HG03039 (cell line): ENCODE results near the gene PIP5K1B.

Experiments used
- ATAC-seq: cut with Tn5 transposase; IDR thresholded peaks from one replicate; pipeline ENCODE4 v1.9.1; 2021; ENCODE audit warnings: mild to moderate bottlenecking, moderate library complexity; ENCODE audit not compliant: unreplicated experiment

Gene PIP5K1B

GRCh38 chr9:68947842-68948569 is 243.0 kb downstream of the PIP5K1B start:
- no peak for ATAC-seq

DNA sequence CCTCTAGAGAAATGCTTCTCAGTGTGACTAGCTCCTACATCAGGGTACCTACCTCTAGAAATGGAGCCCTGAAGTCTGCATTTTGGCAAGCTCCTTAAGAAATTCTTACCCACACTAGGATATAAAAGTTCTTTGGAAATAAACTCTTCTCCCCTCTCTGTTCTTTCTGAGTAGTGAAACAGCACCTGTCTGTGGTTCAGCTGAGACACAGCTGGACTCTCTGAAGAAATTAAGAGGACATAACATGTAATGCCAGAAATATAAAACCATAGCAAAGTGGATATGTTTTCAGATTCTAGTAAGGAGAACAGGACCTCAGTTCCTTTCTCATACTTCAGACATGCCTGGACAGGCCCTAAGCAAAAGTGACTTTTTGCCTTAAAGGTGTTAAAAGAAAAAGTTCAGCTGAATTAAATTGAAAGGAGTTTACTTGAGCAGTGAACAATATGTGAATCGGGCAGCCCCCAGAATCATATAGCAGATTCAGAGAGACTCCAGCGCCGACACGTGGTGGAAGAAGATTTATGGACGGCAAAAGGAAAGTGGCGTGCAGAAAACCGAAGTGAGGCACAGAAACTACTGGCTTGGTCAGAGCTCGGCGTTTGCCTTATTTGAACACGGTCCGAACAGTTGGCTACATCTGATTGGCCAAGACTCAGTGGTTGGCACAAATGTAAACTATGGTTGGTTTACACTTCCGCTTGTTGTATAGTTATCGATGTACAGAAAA is 244.4 kb downstream of the PIP5K1B start:
- ATAC-seq = no peak

DNA sequence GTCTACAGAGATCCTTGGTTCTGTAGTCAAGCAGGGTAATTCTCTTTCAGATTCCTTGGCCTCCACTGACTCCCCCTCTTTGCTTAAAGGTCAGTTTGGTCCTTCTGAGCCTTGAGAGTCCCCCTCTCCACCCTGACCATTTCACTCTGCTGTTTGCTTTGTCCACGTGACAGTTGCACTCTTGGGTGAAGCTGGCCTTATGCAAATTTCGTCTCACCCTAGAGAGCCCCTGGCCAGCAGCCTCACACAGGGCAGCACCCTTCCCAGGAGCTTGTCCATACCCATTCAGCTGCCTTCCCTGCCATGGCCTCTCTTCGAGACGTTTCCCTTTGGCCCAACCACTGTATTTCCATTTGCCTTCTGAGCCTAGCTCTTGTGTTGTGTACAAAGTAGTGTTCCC is 245.1 kb downstream of the PIP5K1B start:
- ATAC-seq = no peak

DNA sequence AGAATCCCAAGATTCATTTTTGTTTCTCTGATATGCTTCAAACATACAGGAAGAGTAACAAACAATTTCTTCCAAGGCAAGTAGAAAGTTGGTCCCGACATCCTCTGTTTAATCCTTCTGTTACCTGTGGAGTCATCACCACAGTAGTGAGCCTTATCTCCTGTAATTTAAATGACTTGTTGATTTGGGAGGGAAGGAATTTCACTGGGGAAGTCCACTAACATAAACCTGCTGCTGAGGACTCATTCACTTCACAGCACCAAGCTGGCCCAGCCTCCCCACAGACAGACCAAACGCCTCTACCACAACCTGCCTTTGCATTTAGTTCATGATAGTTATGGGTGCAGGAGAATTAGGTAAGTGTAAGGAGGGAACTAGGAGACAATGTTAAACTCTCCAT is 245.6 kb downstream of the PIP5K1B start:
- no peak for ATAC-seq

DNA sequence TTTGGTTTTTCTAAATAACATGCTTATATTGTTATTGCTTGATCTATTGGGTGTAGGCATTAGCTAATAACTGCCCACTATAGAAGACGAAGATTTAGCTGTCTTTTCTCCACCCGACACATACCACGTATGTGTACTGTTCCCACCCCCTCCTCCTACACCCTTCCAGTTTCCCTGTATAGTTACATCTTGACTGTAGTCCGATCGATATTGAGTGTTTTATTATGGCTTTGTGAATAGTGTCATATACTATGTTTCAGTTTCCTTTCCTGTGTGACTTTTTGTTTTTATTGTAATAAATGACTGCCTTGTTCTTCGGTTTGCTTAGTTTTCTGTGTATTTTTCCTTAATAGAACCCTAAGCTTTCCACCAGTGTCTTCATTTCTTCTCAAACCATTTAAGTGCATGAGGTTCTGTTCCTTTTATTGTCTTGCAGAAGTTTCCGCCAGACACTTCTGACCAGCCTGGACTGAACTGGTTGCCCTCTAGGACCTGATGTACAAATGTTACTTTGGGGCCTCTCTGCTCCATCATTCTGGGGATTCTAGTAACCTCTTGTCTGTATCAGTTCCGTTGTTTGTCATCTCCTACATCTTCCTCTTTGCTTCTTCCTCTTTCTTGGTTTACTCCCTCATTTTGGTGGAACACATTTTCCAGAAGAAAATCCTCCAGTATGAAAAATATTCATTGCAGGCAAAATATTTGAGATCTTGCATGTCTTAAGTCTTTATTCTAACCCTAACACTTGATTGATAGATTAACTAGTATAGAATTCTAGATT is 247.0 kb downstream of the PIP5K1B start:
- ATAC-seq = peak; percentile 50

- ATAC-seq = no peak
Observed at GRCh38 chr9:68953771-68954170, 248.7 kb downstream of the PIP5K1B start.

DNA sequence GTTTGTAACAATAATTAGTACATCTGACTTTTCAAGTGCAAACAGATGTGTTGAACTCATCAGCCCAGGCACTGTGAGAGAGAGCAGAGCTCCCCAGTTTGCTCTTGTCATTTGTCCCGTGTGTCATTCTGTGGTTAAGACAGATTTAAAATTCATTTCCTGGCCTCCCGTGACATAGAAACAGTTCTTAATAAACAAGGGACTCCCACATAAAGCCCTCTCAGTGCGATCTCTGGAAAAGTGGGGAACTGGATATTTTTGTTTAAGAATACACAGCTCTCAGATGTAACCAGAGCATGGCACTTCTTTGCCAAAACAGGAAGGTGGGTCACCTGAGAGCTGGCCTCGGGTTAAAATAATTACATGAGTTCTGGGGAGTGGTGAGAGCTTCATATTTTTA is 250.3 kb downstream of the PIP5K1B start:
- no peak for ATAC-seq

- ATAC-seq = no peak
Observed at GRCh38 chr9:68957479-68957878, 252.4 kb downstream of the PIP5K1B start.

DNA sequence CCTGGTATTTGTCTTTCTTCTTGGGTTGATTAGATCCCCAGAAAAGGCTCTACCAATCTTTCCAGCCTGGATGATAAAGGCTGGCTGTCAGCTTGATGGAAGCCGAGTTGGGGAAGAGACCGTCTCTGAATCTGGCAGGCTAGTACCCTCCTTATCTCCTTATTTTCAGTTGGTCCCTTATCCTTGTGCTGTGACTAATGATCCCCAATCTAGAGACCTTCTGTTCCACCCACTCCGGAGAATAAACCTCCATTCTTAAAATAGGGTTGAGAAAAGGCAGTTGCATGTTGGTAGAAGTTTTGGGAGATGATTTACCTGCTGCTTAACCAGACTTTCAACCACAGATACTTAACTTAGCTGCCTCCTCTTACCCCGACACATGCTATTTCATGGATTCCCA is 256.5 kb downstream of the PIP5K1B start:
- no peak for ATAC-seq

GRCh38 chr9:68963416-68963815 is 258.4 kb downstream of the PIP5K1B start:
- ATAC-seq = no peak

GRCh38 chr9:68964102-68964541 is 259.1 kb downstream of the PIP5K1B start:
- no peak for ATAC-seq

GRCh38 chr9:68964765-68965164 is 259.7 kb downstream of the PIP5K1B start:
- no peak for ATAC-seq

DNA sequence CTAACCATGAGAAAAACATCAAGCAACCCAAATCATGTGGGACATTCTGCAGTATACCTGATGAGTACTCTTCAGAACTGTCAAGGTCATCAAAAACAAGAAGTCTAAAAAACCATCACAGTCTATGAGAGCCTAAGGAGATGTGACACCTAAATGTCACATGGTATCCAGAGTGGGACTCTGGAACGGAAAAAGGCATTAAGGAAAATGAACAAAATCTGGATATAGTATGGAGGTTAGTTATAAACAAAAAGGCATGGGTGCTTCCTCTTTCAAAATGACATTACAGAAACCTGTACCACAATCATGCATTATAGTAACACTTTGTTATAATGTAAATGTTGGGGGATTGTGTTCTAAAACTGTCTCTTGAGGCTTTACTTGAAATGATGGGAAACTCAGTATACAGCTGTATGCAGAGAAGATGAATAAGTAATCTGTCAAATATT is 261.5 kb downstream of the PIP5K1B start:
- peak; percentile 53 for ATAC-seq

DNA sequence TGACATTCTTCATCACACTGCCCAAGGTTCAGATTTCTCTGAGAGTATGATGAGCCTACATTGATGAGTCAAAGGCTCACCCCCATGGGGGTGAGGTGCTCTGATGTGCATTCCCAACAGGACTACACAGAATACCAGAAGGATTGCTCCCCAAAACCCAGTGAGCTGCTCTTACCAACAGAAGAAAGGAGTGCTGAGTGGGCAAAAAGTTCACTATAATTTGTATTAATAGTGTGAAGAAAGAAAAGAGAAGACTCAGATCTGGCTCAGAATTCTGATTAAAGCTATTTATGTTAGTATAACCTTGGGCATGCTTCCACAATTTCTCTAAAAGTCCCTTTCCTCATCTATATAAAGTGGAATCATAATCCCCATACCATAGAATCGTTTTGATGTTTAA is 262.8 kb downstream of the PIP5K1B start:
- ATAC-seq = no peak

DNA sequence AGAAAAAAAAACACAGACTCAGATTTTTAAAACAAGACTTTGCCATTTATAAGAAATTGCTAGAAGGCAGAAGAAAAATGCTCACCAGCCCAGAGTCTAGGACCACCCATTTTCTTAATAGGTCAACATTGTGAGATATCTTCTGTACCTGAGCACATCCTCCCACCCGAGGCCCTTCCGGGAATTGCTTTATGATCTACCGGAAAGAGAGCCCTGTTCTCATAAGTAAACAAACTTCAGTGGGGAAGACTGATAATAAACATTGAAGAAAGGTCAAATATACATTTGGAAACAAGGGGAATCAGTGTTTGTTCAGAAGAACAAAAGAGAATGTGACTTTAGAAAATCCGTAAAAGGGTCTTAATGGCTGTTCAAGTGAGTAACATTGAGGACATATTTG is 264.5 kb downstream of the PIP5K1B start:
- no peak for ATAC-seq

DNA sequence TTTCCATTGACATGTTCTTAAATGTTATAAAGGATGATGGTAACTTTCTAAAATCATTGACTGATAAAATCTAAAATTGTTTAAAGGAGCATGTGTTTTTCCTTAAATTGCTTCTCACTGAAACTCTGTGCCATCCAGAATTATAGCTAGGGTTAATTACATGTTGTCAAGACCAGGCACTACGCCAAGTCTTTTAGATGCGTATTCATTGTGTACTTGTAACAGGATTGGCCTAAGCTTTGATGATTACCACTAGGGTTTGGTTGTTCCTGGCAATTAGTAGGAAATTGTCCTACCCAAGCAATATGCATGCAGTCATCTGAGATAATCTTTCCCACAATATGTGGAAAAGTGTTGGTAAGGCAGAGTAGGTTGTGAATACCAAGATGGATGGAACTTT is 265.1 kb downstream of the PIP5K1B start:
- ATAC-seq = no peak

DNA sequence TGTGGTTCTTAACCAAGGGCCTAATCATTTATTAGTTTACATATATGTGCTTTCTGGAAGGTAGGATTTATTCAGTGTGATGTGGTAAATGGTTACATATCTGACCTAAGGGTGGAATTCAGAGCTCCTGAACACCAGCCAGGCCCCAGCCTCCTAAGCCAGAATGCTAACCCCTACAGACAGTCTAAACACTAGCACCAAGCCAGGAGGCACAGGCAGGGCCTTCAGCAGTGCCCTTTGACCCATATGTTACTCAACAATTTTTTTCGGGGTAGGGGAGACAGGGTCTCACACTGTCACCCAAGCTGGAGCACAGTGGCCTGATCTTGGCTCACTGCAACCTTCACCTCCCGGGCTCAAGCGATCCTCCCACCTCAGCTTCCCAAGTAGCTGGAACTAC is 268.6 kb downstream of the PIP5K1B start:
- ATAC-seq = no peak

DNA sequence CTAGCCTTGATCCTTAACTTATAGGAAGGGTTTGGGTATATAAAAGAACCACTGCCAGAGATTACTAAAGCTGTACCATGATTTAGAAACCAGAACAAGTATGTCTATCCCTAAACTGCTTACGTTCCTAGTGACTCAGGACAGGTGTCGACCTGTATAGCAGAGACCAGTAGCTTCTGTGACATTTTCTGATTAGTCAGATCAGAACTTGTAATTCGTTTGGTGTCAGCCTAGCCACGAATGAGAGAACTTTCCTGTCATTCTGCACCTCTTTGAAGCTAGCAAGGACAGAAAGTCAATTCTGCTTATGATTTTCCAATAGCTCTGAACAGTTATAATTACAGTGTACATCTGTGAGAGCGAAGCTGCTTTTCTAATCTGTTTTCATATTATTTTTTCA is 269.4 kb downstream of the PIP5K1B start:
- peak; percentile 92 for ATAC-seq

- no peak for ATAC-seq
Observed at GRCh38 chr9:68974901-68975300, 269.9 kb downstream of the PIP5K1B start.

GRCh38 chr9:68975365-68976043 is 270.5 kb downstream of the PIP5K1B start:
- ATAC-seq = no peak

- no peak for ATAC-seq
Observed at GRCh38 chr9:68978066-68978465, 273.0 kb downstream of the PIP5K1B start.
